Measurements from ENCODE around the gene SERPINB1.
"Not testable (repeated sequence)": the region's sequence is repeated elsewhere in the genome, so short reads cannot be mapped to it uniquely, and the experiment has no call there.

The SERPINB1 gene

GRCh38 chr6:2881423-2881822, 39.8 kb upstream of the SERPINB1 start:
- DNase-seq (ENCODE audit: low read depth, low spot score): no peak
- POLR2A ChIA-PET: no interaction called here
- H3K4me3 ChIP-seq (ENCODE audit: low read depth, low read length): no peak overlapping the region
- TF ChIP-seq CTCF (IDR thresholded peaks at IDR 0.05; ENCODE audit: insufficient read depth, low read length, missing control alignments): no peak
- CTCF ChIA-PET: no interaction called here

GRCh38 chr6:2880156-2880555, 38.5 kb upstream of the SERPINB1 start:
- CTCF ChIA-PET: interaction anchor here (1.0 kb wide), 1 partner anchor 52 kb away, joined by 4 read pairs; no protein-coding TSS in a partner anchor
- H3K4me3 ChIP-seq (ENCODE audit: low read depth, low read length); POLR2A ChIA-PET; DNase-seq (ENCODE audit: low read depth, low spot score): not testable (repeated sequence)

GRCh38 chr6:2877960-2878359, 36.3 kb upstream of the SERPINB1 start:
- no peak for DNase-seq (ENCODE audit: low read depth, low spot score)
- no peak overlapping the region for H3K4me3 ChIP-seq (ENCODE audit: low read depth, low read length)
- no peak for TF ChIP-seq CTCF (IDR thresholded peaks at IDR 0.05; ENCODE audit: insufficient read depth, low read length, missing control alignments)
- ChIA-PET CTCF (interaction anchor here (0.8 to 2.4 kb wide), 3 partner anchors 54 to 109 kb away, joined by 3 to 8 read pairs (median 3); no protein-coding TSS in a partner anchor), POLR2A (no interaction called here)

GRCh38 chr6:2877057-2877882, 35.6 kb upstream of the SERPINB1 start:
- DNase-seq (ENCODE audit: low read depth, low spot score): no peak
- no peak overlapping the region for H3K4me3 ChIP-seq (ENCODE audit: low read depth, low read length)
- POLR2A ChIA-PET: no interaction called here
- CTCF ChIA-PET: interaction anchor here (0.6 to 2.4 kb wide), 6 partner anchors 10 to 110 kb away, joined by 3 to 8 read pairs (median 3); no protein-coding TSS in a partner anchor
- TF ChIP-seq CTCF (IDR thresholded peaks at IDR 0.05; ENCODE audit: insufficient read depth, low read length, missing control alignments): no peak

GRCh38 chr6:2876210-2877056, 34.8 kb upstream of the SERPINB1 start:
- CTCF ChIA-PET: interaction anchor here (0.7 to 2.4 kb wide), 7 partner anchors 8 to 85 kb away, joined by 3 to 8 read pairs (median 3); no protein-coding TSS in a partner anchor
- POLR2A ChIA-PET: no interaction called here
- peak overlapping the region; percentile 27; the same call in 1 of the 2 replicates for H3K4me3 ChIP-seq (ENCODE audit: low read depth, low read length)
- peak; percentile 4 for DNase-seq (ENCODE audit: low read depth, low spot score)
- TF ChIP-seq CTCF (IDR thresholded peaks at IDR 0.05; ENCODE audit: insufficient read depth, low read length, missing control alignments): no peak

GRCh38 chr6:2875359-2876191, 33.9 kb upstream of the SERPINB1 start:
- no peak for TF ChIP-seq CTCF (IDR thresholded peaks at IDR 0.05; ENCODE audit: insufficient read depth, low read length, missing control alignments)
- peak overlapping the region; percentile 53 for H3K4me3 ChIP-seq (ENCODE audit: low read depth, low read length)
- CTCF ChIA-PET: interaction anchor here (1.0 to 1.7 kb wide), 4 partner anchors 8 to 57 kb away, joined by 3 read pairs; no protein-coding TSS in a partner anchor
- DNase-seq (ENCODE audit: low read depth, low spot score): no peak
- POLR2A ChIA-PET: no interaction called here
